NCI-H2227 (cell line): ENCODE data around the gene OPTC.
A peak's percentile ranks its signal among the peaks of the same experiment; 100 is the strongest.
"Not testable (repeated sequence)": the region's sequence is repeated elsewhere in the genome, so short reads cannot be mapped to it uniquely, and the experiment has no call there.

Experiments
- DNase-seq: peaks from one replicate; lab custom pipeline; 2025; ENCODE audit not compliant: unreplicated experiment; lab: John Stamatoyannopoulos, UW

The OPTC gene

GRCh38 chr1:203493901-203494300 is at the start of gene OPTC:
TSS of gene OPTC (plus strand) at chr1:203494153. CDS start at chr1:203496006, 1,853 bp downstream.
- DNase-seq: no peak

DNA sequence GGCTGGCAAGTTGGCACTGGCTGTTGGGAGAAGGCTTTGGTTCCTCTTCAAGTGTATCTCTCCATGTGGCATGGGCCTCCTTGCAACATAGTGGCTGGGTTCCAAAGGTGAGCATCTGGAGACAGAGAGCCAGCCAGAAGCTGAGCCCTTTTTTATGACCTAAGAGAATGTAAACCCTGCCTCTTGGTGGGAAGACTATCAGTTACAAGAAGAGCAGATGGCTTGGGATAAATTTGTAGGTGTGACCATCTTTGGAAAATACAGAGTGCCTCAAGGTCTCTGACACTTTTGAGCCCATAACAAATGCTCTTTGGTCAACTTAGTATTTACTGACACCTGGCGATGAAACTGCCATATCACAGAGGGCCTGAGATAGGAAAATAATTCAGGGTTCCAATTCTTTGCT is 49.8 kb upstream of the OPTC start:
- DNase-seq: no peak

GRCh38 chr1:203447151-203447550 is 46.8 kb upstream of the OPTC start:
- no peak for DNase-seq

DNA sequence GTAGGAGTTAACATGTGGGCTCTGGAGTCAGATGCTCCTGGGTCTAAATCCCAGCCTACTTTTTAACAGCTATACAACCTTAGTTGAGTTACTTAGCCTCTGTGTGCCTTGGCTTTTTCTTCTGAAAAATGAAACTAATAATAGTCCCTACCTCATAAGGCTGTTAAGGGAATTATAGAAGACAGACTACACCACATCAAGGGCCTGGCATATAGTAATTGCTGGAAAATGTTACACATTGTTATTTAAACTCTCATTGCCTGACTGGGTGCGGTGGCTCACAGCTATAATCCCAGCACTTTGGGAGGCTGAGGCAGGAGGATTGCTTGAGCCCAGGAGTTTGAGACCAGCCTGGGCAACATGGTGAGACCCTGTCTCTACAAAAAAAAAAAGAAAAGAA is 46.4 kb upstream of the OPTC start:
- not testable (repeated sequence) for DNase-seq

DNA sequence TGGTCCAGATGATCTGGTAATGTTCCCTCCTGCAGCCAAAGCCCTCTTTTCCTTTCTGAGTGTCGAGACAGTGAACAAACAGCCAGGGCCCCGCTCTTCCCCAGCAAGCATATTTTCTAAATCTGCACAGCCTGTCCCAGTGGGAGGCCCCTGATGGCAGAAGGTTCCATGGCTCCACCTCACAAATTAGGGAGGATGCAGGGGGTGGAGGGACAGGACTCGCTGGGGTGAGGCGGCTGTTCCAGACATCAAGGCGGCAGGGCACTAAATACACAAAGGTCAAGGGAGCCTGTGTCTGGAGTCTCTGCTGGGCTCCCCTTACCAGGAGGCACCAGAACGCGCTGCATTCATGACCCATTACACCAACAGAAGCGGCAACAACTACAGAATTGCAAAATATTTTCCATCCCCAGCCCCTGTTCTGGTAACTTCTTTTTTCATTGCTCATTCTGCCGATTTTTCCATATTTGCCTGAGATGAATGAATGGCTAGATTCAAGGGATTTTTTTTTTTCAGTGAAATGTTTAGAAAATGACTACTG is 45.4 kb upstream of the OPTC start:
- peak; percentile 46 for DNase-seq

GRCh38 chr1:203450001-203450400 is 44.0 kb upstream of the OPTC start:
- DNase-seq: no peak

DNA sequence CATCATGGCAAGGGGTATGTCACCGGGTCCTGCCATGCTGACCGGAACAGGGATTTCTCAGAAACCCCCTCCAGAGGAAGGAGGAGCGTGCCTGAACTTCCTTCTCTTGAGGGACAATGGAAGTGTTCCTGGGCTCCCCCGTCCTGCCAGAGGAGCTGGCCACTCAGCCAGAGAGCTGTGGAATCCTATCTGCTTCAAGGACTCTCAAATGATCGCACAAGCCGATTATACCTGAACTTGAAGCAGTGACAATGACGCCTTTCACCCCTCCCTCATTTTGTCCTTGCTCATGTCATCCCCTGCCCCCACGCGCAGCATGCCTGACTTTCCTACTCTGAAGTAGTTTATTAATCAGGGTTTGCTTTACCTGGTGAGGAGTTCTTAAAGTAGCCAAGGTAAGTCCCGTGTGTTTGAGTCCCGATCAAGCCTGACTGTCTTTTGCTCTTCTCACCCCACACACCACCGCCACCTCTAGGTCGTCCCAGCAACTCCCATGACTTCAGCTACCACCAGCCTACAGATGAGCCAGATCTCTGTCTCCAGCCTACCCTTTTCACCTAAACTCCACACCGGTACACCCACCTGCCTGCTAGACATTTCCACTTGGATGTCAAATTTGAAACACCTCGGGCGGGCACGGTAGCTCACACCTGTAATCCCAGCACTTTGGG is 43.3 kb upstream of the OPTC start:
- DNase-seq: no peak

DNA sequence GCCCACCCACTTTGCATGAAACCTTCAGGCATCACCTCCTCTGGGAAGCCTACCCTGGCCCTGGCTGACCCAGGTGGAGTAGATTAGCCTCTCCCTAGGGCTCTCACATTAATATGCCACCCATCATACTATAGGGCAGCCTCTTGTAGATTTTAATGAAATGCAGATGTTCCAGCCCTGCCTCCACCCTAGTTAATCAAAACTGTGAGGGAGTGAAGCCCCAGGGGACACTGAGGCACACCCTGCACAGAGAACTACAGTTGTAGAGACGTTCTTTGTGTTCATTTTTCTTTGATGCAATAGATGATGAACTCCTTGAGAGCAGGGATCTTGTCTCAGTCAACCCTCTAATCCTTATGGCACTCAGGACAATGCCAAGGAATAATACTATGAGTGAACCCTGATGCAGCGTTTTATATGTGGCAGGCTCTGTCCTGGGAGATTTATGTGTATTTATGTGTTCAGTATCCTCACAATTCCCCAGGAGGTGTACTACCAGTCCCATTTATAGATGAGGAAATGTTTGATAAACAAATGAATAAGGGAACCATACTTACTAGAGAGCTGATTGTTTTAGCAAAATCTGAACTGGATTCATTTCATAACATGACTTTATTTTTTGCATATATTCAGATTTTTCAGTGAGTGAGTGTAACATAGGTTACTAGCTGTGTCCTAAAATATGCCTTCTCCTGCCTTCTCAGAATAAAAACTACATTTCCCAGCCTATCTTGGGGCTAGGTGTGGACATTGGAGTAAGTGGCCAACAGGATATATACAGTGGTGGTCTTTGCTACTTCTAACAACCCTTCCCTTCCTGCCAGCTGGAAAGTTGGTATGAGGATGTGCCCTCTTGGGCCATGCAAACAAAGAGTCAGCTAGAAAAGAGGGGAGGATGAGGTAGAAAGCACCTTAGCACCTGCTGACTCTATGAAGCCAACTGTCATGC is 41.8 kb upstream of the OPTC start:
- no peak for DNase-seq

DNA sequence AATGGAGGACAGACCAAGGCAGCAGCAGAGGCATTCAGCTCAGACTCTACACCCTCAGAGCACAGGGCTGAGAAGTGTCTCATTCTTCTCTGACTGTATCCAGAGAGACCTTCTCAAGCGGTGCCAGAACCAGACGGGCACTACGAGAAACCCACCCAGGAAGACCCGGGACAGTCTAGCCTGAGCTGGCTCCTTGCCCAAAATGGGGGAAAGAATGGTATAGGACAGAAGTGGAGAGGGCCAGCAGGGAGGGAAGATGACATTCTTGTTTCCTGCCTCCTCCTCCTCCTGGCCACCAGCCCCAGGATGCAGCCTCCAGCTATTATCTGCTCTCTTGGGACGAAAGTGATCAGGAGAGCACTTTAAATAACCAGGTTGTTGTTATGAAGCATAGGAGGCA is 40.9 kb upstream of the OPTC start:
- no peak for DNase-seq

GRCh38 chr1:203453616-203454015 is 40.3 kb upstream of the OPTC start:
- no peak for DNase-seq

- DNase-seq: no peak
Measured at GRCh38 chr1:203454986-203455471, 38.9 kb upstream of the OPTC start.

- no peak for DNase-seq
Measured at GRCh38 chr1:203455706-203456105, 38.2 kb upstream of the OPTC start.

GRCh38 chr1:203456577-203456976 is 37.4 kb upstream of the OPTC start:
- DNase-seq: no peak

DNA sequence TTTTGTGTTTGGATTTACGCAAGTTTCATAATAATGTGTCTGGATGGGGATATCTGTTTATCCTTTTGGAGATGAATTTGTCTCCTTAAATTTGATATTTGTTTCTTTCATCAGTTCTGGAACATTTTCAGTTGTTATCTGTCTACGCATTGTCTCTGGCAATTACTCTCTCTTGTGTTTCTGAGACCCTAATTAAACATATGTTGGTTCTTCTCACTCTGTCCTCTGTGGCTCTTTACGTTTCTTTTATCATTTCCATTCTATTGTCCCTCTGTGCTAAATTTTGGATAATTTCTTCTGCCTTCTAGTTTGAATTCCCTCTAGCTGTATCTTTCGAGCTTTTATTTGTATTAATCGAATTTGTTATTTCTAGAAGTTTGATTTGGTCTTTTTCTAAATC is 35.9 kb upstream of the OPTC start:
- no peak for DNase-seq

DNA sequence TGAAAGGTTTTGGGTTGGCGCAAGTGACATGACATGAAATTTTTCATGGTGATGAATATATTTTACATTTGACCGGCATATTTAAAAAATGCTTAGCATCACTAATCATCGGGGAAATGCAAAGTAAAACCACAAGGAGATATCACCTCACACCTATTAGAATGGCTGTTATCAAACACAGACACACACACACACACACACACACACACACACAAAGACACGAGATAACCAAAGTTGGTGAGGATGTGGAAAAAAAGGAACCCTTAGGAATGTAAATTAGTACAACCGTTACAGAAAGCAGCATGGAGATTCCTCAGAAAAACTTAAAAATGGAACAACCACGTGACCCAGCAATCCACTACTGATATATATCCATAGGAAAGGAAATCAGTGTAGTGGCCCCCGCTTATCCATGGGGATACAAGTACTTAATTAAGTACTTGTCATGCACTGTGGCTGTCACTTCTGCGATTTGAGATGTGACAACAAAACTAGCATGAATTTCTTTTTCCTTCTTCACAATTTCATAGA is 34.2 kb upstream of the OPTC start:
- DNase-seq: no peak

- DNase-seq: no peak
Measured at GRCh38 chr1:203461717-203462116, 32.2 kb upstream of the OPTC start.

- DNase-seq: no peak
Measured at GRCh38 chr1:203462143-203462542, 31.8 kb upstream of the OPTC start.

- DNase-seq: no peak
Measured at GRCh38 chr1:203462878-203463277, 31.1 kb upstream of the OPTC start.

DNA sequence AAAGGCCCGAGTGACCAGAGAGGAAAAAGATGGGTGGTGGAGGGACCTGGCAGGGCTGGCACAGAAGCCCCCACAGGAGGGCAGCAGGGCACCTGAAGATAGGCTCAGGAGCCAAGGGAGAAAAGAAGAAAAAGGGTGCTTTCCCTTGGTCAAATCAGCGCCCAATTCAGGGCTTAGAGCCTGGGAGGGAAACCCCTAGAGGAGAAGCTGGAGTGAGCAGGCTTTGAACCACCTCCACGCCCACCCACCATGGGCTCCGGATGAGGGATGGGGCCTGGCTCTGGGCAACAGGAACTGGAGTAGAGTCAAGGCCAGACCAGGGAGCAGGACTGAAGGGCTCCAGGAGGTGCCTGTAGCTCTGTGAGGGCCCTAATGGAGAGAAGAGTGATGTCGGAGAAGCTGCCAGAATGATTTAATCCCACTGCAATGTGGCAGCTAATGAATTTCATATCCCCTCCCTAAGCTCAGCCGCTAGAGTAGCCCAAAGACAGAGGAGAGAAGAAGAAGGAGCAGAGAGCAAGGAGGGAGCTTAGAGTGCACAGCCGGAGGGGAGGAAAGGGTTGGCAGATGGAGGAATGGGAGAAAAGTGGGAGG is 30.4 kb upstream of the OPTC start:
- DNase-seq: no peak

DNA sequence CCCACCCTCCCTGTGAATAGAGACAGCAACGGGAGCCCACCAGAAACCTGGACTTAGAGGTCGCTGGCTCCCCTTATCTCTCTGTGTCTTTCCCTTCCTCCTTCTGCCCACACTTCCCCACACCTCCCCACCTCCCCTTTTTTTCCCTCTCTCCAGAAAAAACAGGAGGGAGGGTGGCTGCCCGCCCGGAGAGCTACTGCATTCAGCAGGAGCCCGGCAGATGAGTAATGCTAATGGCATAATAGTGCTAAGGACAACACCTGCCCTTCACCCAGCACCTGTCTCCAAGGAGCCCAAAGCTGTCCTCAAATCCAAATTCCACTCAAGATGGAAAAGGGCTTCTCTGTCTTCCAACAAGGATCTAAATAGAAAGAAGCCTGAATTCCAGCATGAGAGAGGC is 29.7 kb upstream of the OPTC start:
- DNase-seq: no peak

DNA sequence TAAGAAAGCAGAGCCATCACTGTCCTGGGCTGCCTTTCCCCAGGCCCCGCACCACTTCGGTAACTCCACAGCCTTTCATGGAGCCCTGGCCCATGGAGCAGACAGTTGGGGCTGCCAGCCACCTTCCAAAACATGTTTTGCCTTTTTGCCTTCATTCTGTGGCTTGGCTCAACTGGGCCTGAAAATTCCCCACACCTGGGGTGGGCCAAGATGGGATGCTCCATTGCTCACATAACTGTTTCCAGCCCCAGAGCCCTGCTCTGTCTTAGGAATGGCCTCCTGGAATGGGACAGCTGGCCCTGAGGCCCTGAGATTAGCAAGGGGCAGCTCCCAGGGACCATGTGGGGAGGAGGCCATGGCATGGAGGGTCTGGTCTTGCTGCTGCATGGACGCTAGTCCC is 29.2 kb upstream of the OPTC start:
- no peak for DNase-seq
